Right lobe of liver (tissue), 6 donors: Measurements from ENCODE around the gene CACNB2. TPM values are rescaled to one million over a fixed set of nuclear protein-coding genes. Genes with fewer than 3 reads are reported as not detected.

Source experiments
- ATAC-seq, 4 donors: fragments of 200-7000 bp; cut with Tn5 transposase; one replicate each; pipeline ENCODE4 v1.9.1; 2020; ENCODE audit warnings: mild to moderate bottlenecking in 4 of 4, moderate library complexity in 4 of 4
- DNase-seq, 3 donors: peaks; one replicate each; pipeline ENCODE4 v3.0.0-alpha.2; 2020
- H3K27ac ChIP-seq, 3 donors: fragments of 200-600 bp; one replicate each; pipeline ENCODE4 v1.8.0; 2022
- H3K27me3 ChIP-seq, 2 donors: fragments of 200-600 bp; one replicate each; pipeline ENCODE4 v1.8.0; 2022
- H3K36me3 ChIP-seq, 4 donors: fragments of 200-600 bp; sonication (generic) in 1 of 4; one replicate each; pipeline versions ENCODE4 v1.5.1 to v1.8.0; 2017 to 2022; ENCODE audit warnings: control low read depth in 1 of 4
- H3K4me1 ChIP-seq, 4 donors: fragments of 200-600 bp; sonication (generic) in 1 of 4; one replicate each; pipeline versions ENCODE4 v1.5.1 to v1.8.0; 2017 to 2022; ENCODE audit warnings: control low read depth in 1 of 4
- H3K4me3 ChIP-seq, 3 donors: fragments of 200-600 bp; one replicate each; pipeline ENCODE4 v1.8.0; 2022
- H3K9me3 ChIP-seq, 4 donors: fragments of 200-600 bp; sonication (generic) in 1 of 4; one replicate each; pipeline versions ENCODE4 v1.5.1 to v1.8.0; 2017 to 2022; ENCODE audit warnings: control low read depth in 1 of 4
- POLR2A ChIP-seq: fragments of 450-650 bp; IDR thresholded peaks from one replicate; pipeline ENCODE4 v1.6.1; 2017; ENCODE audit warnings: antibody characterized with exemption, mild to moderate bottlenecking
- whole genome bisulfite sequencing: methylation state at CpG from one replicate; pipeline ENCODE4 v1.1.6; 2018; ENCODE audit warnings: low coverage, low lambda C conversion rate; ENCODE audit not compliant: insufficient coverage; ENCODE audit errors: missing lambda C conversion rate; 5-methylcytosine and 5-hydroxymethylcytosine counted together
- intact Hi-C, 2 donors: fragments of 100-400 bp; cut with DNase I; formaldehyde crosslinking; loops; one replicate each; pipeline versions ENCODE4 v1.11.2 to v1.14.1; 2022
- total RNA-seq, 6 experiments: library from RNA; depleted of rRNA in 2 of 6; stranded (reverse); fragments of >200 nt in 2 of 6; fragmentation: NEBNext Ultra II Directional in 3 of 6; extraction: Animal tissue kit (Norgen Biotek cat#: 25700) in 3 of 6; gene quantifications; one replicate each; pipeline versions ENCODE4 v1.1.0 to v1.2.4, GENCODE V29; 2016 to 2023
- TF ChIP-seq, protein P1 (sequence below), 4 donors: fragments of 200-600 bp in 3 of 4; fragments of 450-650 bp in 1 of 4; IDR thresholded peaks; one replicate each; pipeline versions ENCODE4 v1.5.1 to v1.8.0; 2016 to 2022; ENCODE audit warnings: antibody characterized with exemption in 4 of 4, mild to moderate bottlenecking in 2 of 4
- donor health status: DM: no; HTN: yes; CAD: no.
- donor health status: DM: no; HTN: no; CAD: no.
- donor health status: DM: no; HTN: no; CAD: no.
- donor health status: DM: no; HTN: yes; CAD: no.
- donor health status: DM: no; HTN: yes; CAD: no.

The CACNB2 gene
- total RNA-seq, 6 experiments from 2014 or later, result 0.12 to 1.8 (median 1.0) TPM; not detected in 1

DNA sequence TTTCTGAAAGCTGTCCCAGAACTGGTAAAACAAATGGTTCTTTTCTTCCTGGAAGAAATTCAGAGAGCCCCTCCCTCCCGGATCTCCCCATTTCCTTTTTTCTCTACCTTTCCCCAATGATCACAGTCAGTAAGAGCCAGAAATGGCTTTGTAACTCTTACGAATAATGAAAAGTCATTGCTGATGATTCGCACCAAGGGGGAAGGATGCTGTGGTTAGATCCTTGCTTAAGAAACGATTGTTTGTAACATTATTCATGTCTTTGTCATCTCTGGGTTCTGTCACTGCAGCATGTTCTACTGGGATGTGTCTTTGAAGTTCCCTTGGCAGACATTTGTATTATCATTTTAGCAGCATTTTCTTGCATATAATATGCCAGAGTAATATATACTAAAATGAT, 138.9 kb downstream of the CACNB2 start:
- no peaks in the 10 kb centered on the region for H3K27me3 ChIP-seq
- DNase-seq (no peak), ATAC-seq (no peak)
- H3K4me1 ChIP-seq, result no peaks in the 10 kb centered on the region
- no peak overlapping the region for H3K4me3 ChIP-seq
- H3K36me3 ChIP-seq, result no peaks in the 10 kb centered on the region
- TF ChIP-seq, protein P1, sequence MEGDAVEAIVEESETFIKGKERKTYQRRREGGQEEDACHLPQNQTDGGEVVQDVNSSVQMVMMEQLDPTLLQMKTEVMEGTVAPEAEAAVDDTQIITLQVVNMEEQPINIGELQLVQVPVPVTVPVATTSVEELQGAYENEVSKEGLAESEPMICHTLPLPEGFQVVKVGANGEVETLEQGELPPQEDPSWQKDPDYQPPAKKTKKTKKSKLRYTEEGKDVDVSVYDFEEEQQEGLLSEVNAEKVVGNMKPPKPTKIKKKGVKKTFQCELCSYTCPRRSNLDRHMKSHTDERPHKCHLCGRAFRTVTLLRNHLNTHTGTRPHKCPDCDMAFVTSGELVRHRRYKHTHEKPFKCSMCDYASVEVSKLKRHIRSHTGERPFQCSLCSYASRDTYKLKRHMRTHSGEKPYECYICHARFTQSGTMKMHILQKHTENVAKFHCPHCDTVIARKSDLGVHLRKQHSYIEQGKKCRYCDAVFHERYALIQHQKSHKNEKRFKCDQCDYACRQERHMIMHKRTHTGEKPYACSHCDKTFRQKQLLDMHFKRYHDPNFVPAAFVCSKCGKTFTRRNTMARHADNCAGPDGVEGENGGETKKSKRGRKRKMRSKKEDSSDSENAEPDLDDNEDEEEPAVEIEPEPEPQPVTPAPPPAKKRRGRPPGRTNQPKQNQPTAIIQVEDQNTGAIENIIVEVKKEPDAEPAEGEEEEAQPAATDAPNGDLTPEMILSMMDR (IDR thresholded peaks at IDR 0.05), result no peak
- TF ChIP-seq POLR2A, result no peak
- WGBS, result 35% methylated on average over 4 of the region's 4 CpGs
- intact Hi-C loops, result no loop called here
- no peak overlapping the region for H3K27ac ChIP-seq
- H3K9me3 ChIP-seq, result no peaks in the 10 kb centered on the region

DNA sequence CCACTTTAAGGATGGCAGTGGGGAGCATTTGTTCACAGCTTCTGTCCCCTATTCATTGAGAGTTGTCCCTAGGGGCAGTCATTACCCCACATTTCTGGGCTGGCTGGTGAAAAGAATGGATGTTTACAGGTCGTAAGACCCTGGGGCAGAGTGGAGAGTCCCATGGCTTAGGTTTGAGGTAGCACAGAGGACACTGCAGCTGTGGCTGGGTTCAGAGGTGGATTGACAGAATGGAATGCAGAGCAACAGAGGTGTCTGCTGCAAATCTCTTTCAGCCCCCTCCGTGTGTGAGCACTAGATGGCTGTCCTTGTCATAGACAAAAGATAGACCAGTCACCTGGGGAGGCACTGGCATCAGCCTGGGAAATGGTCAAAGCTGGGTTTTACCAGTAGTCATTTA, 141.9 kb downstream of the CACNB2 start:
- DNase-seq (no peak), ATAC-seq (no peak)
- no peaks in the 10 kb centered on the region for H3K36me3 ChIP-seq
- no peak overlapping the region for H3K27ac ChIP-seq
- intact Hi-C loops, result no loop called here
- TF ChIP-seq, protein P1 (IDR thresholded peaks at IDR 0.05), result no peak
- TF ChIP-seq POLR2A, result no peak
- H3K9me3 ChIP-seq, result no peaks in the 10 kb centered on the region
- H3K4me1 ChIP-seq, result no peaks in the 10 kb centered on the region
- no peaks in the 10 kb centered on the region for H3K27me3 ChIP-seq
- 48% methylated on average over 2 of the region's 2 CpGs for WGBS
- H3K4me3 ChIP-seq, result no peak overlapping the region

DNA sequence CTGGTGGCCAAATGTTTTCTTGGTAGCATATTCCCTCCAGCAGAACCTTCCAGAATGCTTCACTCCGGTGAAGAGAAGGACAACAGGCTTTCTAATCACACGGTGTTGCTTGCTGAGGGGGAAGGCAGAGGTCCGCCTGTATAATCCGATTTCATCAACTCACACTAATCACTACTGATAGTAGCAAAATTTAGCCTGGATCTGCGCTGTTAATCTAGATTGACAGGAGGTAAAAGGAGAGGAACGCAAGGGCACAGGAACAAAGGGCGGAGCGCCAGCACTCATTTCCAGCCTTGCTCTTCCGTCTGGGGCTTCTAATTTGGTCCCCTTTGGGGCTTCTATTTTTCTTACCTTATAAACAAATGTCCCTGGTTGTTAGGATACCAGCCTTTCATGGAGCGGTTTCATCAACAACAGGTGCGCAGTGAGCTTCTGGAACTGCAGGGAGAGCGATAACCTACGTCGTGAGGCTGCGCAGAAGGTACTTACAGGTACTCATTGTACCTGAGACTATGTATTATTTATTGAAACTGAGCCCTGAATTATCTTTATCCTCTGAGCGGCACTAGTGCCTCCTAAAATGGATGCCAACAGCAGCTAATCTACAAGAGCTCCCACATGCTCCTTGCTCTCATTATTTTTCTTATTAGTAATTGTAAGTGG, 150.6 kb downstream of the CACNB2 start:
- Histone ChIP-seq H3K27me3 (no peaks in the 10 kb centered on the region), H3K36me3 (no peaks in the 10 kb centered on the region), H3K27ac (no peak overlapping the region), H3K9me3 (no peaks in the 10 kb centered on the region), H3K4me3 (no peak overlapping the region), H3K4me1 (no peaks in the 10 kb centered on the region)
- intact Hi-C loops, result no loop called here
- ATAC-seq (no peak), DNase-seq (no peak)
- TF ChIP-seq POLR2A, result no peak
- TF ChIP-seq, protein P1 (IDR thresholded peaks at IDR 0.05), result no peak
- WGBS, result 82% methylated on average over 14 of the region's 16 CpGs

DNA sequence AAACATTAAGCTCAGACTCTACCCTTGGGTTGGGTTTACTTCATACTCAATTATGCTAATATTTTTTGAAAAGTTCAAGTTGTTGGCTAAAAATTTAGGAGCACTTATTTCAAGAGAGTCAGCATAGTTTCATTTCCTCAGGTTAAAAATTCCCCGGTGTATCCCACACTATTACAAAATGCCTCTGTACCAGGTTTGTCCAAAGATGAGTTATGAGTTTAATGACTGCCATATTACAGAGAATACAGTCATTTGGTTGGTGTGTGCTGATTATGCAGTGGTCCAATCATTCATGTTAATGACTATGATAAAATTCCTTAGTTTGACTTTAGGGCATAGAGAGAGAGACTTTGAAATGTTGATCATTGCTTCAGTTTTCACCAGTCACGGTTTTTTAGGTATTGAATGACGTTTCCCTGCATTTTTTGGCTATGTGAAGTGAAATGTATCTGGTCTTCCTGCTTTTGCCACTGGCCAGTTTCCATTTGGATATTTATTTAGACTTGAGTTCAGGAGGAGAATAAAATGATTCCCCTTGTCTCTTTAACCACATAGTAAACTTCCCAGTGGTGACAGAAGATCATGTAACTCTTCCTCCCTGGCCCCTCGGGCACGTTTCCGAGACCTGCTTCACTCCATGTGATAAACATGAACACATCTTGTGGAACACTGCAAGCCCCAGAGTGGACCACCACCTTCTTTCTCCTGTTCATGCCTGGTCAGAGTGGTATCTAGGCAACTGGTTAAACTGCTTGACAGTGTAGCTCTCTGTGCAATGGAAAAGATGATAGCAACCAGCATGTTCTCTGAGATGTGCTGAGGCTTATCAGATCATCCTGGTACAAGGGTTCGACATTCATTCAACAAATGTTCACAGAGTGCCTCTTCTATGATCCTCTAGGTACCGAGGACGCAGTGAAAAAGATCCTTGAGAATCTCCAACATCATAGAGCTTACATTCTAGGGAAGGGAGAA, 153.6 kb downstream of the CACNB2 start:
- Histone ChIP-seq H3K27ac (no peak overlapping the region), H3K9me3 (no peaks in the 10 kb centered on the region), H3K27me3 (no peaks in the 10 kb centered on the region), H3K4me3 (no peak overlapping the region), H3K4me1 (no peaks in the 10 kb centered on the region), H3K36me3 (no peaks in the 10 kb centered on the region)
- TF ChIP-seq, protein P1 (IDR thresholded peaks at IDR 0.05), result no peak
- TF ChIP-seq POLR2A, result no peak
- DNase-seq (no peak), ATAC-seq (no peak)
- intact Hi-C loops, result no loop called here
- WGBS, result 78% methylated on average over 9 of the region's 9 CpGs
